ENCODE results near the gene AKAP8. TPM values are rescaled to one million over a fixed set of nuclear protein-coding genes. Genes with fewer than 3 reads are reported as not detected.
A peak's percentile ranks its signal among the peaks of the same experiment; 100 is the strongest.

Gene AKAP8
- total RNA-seq, 1 donor from 2014 or later: 27.7 TPM

GRCh38 chr19:15422296-15423075 is 42.9 kb upstream of the AKAP8 start:
- no peaks in the 10 kb centered on the region for H3K27me3 ChIP-seq
- H3K27ac ChIP-seq: peak overlapping the region; percentile 81
- DNase-seq (ENCODE audit: extremely low spot score in 2 of 2): no peak
- H3K36me3 ChIP-seq: peaks cover 0 to 44% of the 10 kb centered on the region in 2 donors
- intact Hi-C loops (cut with DNase I): no loop called here
- H3K4me1 ChIP-seq: peaks cover 43% of the 10 kb centered on the region
- no peak overlapping the region for H3K4me3 ChIP-seq
- no peaks in the 10 kb centered on the region for H3K9me3 ChIP-seq
- no peak for TF ChIP-seq POLR2AphosphoS5 (IDR thresholded peaks at IDR 0.05; ENCODE audit: insufficient read depth in 1 of 2, low read depth in 1 of 2)
- no peak for TF ChIP-seq CTCF (IDR thresholded peaks at IDR 0.05)
- TF ChIP-seq POLR2A (IDR thresholded peaks at IDR 0.05): no peak

DNA sequence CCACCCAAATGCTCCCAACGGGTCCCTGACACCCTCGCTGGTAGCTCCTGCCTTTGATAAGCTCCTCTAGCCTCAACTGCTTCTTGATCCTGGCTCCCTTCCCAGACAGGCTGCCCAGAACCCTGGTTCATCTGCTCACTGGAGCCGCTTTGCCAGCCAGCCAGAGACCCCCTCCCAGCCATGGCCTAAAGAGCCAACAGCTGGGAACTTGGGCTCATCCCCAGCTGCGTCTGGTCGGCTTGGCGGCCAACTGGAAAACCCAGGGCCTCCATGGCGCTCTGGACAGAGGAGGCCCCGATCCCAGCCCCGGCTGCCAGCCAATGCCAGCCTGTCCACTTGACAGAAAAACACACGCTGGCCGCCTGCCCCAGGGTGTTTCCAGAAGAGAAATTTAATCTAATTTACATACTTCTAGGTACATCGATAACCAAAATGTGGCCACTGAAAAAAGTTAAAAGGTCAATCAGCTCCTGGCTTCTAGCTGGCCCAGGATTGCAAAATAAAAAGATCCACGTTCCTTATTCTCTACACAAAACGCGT is 42.2 kb upstream of the AKAP8 start:
- intact Hi-C loops (cut with DNase I): no loop called here
- Histone ChIP-seq H3K27me3 (no peaks in the 10 kb centered on the region), H3K4me1 (peaks cover 50% of the 10 kb centered on the region), H3K27ac (peak overlapping the region; percentile 81), H3K36me3 (peaks cover 0 to 37% of the 10 kb centered on the region in 2 donors), H3K9me3 (no peaks in the 10 kb centered on the region), H3K4me3 (no peak overlapping the region)
- peak in 1 of 2 donors; percentile 35 for TF ChIP-seq POLR2AphosphoS5 (IDR thresholded peaks at IDR 0.05; ENCODE audit: insufficient read depth in 1 of 2, low read depth in 1 of 2)
- TF ChIP-seq CTCF (IDR thresholded peaks at IDR 0.05): no peak
- DNase-seq (ENCODE audit: extremely low spot score in 2 of 2): no peak

DNA sequence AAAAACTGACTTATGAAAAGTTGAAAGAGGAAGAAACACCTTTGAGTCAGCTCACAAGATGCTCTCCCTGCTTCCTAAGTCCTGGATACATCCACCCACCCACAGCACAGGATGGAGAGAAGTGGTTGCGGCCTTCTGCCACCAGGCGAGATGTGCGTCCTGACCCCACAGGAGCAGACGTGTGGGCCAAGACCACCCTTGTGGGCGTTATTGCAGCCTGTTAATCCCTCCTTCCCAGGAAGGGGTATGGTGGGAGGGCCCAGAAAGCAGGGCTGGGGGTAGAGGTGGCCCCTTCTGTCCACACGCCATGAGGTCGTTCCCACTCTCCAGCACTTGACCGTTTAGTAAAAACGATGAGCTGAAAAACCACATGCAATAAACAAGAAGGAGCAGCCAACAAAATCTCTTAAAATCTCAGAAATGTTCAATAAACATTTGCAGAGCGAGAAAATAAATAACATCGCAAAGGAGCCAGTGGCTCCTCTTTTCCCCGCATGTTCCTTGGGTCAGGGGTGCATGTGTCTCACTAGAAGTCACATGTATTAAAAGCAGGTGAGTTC is 41.6 kb upstream of the AKAP8 start:
- intact Hi-C loops (cut with DNase I): no loop called here
- Histone ChIP-seq H3K27ac (peak overlapping the region; percentile 81), H3K4me1 (peaks cover 56% of the 10 kb centered on the region), H3K27me3 (no peaks in the 10 kb centered on the region), H3K9me3 (no peaks in the 10 kb centered on the region), H3K4me3 (no peak overlapping the region), H3K36me3 (peaks cover 0 to 32% of the 10 kb centered on the region in 2 donors)
- TF ChIP-seq CTCF (IDR thresholded peaks at IDR 0.05) (no peak), POLR2A (IDR thresholded peaks at IDR 0.05) (no peak), POLR2AphosphoS5 (IDR thresholded peaks at IDR 0.05; ENCODE audit: insufficient read depth in 1 of 2, low read depth in 1 of 2) (no peak)
- DNase-seq (ENCODE audit: extremely low spot score in 2 of 2): no peak

DNA sequence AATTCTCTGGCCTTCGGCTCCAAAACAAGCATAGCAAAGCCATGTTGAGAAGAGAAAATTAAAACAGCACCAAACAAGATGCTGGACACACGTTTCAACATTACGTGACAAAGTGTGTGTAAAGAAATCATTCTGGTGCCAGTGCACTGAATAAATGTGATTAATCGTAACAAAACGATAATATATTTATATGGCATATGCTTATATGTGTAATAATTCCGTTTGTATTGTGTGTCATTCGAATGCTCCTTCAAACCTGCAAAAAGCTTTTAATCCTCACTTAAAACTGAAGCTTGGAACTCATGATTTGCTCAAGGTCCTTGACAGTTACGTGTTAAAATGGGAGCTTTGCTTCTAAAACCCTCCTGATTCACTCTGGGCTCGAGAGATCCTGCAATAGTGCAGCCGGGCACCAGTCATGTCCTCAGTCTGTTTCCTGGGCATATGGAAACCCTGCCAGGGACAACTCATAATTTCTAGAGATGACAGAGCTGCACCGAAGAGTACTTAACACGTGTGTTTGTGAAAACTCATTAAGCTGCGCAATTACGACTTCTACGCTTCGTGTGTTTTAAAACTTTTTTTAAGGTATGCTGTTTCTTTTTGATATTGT is 39.9 kb upstream of the AKAP8 start:
- Histone ChIP-seq H3K4me1 (peaks cover 69% of the 10 kb centered on the region), H3K36me3 (peaks cover 0 to 22% of the 10 kb centered on the region in 2 donors), H3K27ac (no peak overlapping the region), H3K4me3 (peak overlapping the region; percentile 80 to 93), H3K27me3 (no peaks in the 10 kb centered on the region), H3K9me3 (no peaks in the 10 kb centered on the region)
- no peak for DNase-seq (ENCODE audit: extremely low spot score in 2 of 2)
- TF ChIP-seq CTCF (IDR thresholded peaks at IDR 0.05) (no peak), POLR2A (IDR thresholded peaks at IDR 0.05) (no peak), POLR2AphosphoS5 (IDR thresholded peaks at IDR 0.05; ENCODE audit: insufficient read depth in 1 of 2, low read depth in 1 of 2) (no peak)
- intact Hi-C loops (cut with DNase I): no loop called here

Data from vagina (tissue), 2 donors.